PC-9 (cell line): ENCODE data around the gene SLC17A3. TPM values are rescaled to one million over a fixed set of nuclear protein-coding genes. Genes with fewer than 3 reads are reported as not detected.

Experiments used
- BruUV-seq: library from RNA; stranded (reverse); fragments of 400-500 nt; replicated peaks from 2 replicates; lab custom pipeline; 2021; lab: Mats Ljungman, UMichigan
- CTCF ChIA-PET: fragments of 300-600 bp; sonication (Branson Sonifier 250); formaldehyde crosslinking; loops from one replicate; lab custom pipeline; 2022; ENCODE audit warnings: antibody characterized with exemption; lab: Charles Lee
- POLR2A ChIA-PET: fragments of 300-600 bp; sonication (Branson Sonifier 250); formaldehyde crosslinking; loops from one replicate; lab custom pipeline; 2022; ENCODE audit warnings: antibody characterized with exemption; ENCODE audit not compliant: unreplicated experiment; lab: Charles Lee
- DNase-seq, 2 experiments: peaks; one replicate each; pipeline versions ENCODE4 v3.0.0 to v3.0.0-alpha.2; 2015 to 2022; ENCODE audit warnings: mixed read lengths in 1 of 2
- H2AFZ ChIP-seq: fragments of 200-600 bp; sonication (generic); 2 replicates; pipeline ENCODE4 v1.8.1; 2017; ENCODE audit warnings: antibody characterized with exemption
- H3F3A ChIP-seq: fragments of 200-600 bp; sonication (generic); 2 replicates; pipeline ENCODE4 v1.8.1; 2017; ENCODE audit warnings: antibody characterized with exemption, mild to moderate bottlenecking, low read depth; ENCODE audit not compliant: insufficient read depth
- H3K27ac ChIP-seq: fragments of 200-600 bp; sonication (generic); 2 replicates; pipeline ENCODE4 v1.6.1; 2016; ENCODE audit warnings: mixed run types
- H3K27me3 ChIP-seq: fragments of 200-600 bp; sonication (generic); 2 replicates; pipeline ENCODE4 v1.6.1; 2016; ENCODE audit warnings: low read depth, mixed run types; ENCODE audit not compliant: insufficient read depth
- H3K36me3 ChIP-seq: fragments of 200-600 bp; sonication (generic); 2 replicates; pipeline ENCODE4 v1.6.1; 2016; ENCODE audit warnings: low read depth, mixed run types
- H3K4me1 ChIP-seq: fragments of 200-600 bp; sonication (generic); replicated peaks from 2 replicates; pipeline ENCODE4 v1.6.1; 2016; ENCODE audit warnings: mixed run types; ENCODE audit not compliant: insufficient read depth
- H3K4me2 ChIP-seq: fragments of 200-600 bp; sonication (generic); 2 replicates; pipeline ENCODE4 v1.6.1; 2017; ENCODE audit warnings: mixed run types
- H3K4me3 ChIP-seq: fragments of 200-600 bp; sonication (generic); 2 replicates; pipeline ENCODE4 v1.6.1; 2016; ENCODE audit warnings: mixed run types
- H3K79me2 ChIP-seq: fragments of 200-600 bp; sonication (generic); 2 replicates; pipeline ENCODE4 v1.6.1; 2017; ENCODE audit warnings: low read depth, mixed run types
- H3K9me2 ChIP-seq: fragments of 200-600 bp; sonication (generic); 2 replicates; pipeline ENCODE4 v1.8.1; 2017; ENCODE audit warnings: mild to moderate bottlenecking; ENCODE audit not compliant: insufficient read depth
- H3K9me3 ChIP-seq: fragments of 200-600 bp; sonication (generic); 2 replicates; pipeline ENCODE4 v1.8.1; 2016; ENCODE audit warnings: low read depth; ENCODE audit not compliant: insufficient read depth
- H4K20me1 ChIP-seq: fragments of 200-600 bp; sonication (generic); 2 replicates; pipeline ENCODE4 v1.8.1; 2017; ENCODE audit not compliant: insufficient read depth
- EZH2 ChIP-seq: fragments of 200-600 bp; sonication (generic); IDR thresholded peaks from 2 replicates; pipeline ENCODE4 v1.8.0; 2017; ENCODE audit warnings: antibody characterized with exemption, low read depth
- intact Hi-C: fragments of 100-400 bp; cut with micrococcal nuclease; formaldehyde crosslinking; loops from one replicate; pipeline ENCODE4 v1.10.0; 2022; ENCODE audit not compliant: unreplicated experiment
- total RNA-seq: library from RNA; stranded (reverse); gene quantifications from 2 replicates; pipeline ENCODE4 v1.2.3, GENCODE V29; 2021
- TF ChIP-seq, protein P1 (sequence below): fragments of 200-600 bp; sonication (generic); conservative IDR thresholded peaks from 2 replicates; pipeline ENCODE4 v1.6.1; 2017; ENCODE audit warnings: mixed run types, antibody characterized with exemption, mild to moderate bottlenecking, moderate library complexity

SLC17A3 gene
- total RNA-seq, 1 experiment from 2014 or later, result not detected

DNA sequence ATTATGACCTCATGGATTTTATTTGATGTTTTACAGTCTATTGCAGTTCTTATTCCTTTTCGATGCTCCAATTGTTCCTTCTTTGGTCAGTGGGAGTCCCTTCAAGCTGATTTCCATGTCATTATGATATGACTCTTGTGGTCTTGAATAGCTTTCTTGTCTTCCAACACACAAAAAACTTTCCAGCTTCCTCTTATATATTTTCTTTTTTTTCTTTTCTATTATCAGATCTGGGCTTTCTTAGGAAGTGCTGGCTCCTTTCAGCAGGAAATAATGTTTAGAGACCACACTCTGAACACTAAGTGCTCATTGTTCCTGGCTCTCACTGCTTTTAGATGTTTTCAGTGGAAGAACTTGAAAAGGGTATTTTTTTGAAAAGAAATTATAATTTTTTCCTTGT lies 39.1 kb downstream of the SLC17A3 start:
- intact Hi-C loops, result no loop called here
- BruUV-seq, result no TSS peak
- Histone ChIP-seq H3K79me2 (no peaks in the 10 kb centered on the region), H4K20me1 (no peaks in the 10 kb centered on the region), H2AFZ (no peak overlapping the region), H3K27ac (no peak overlapping the region), H3K4me3 (no peak overlapping the region), H3K27me3 (peaks cover 20% of the 10 kb centered on the region), H3F3A (no peaks in the 10 kb centered on the region), H3K9me2 (no peaks in the 10 kb centered on the region), H3K4me1 (no peaks in the 10 kb centered on the region), H3K4me2 (no peak overlapping the region), H3K9me3 (no peaks in the 10 kb centered on the region), H3K36me3 (no peaks in the 10 kb centered on the region)
- CTCF ChIA-PET, result no interaction called here
- DNase-seq, result no peak
- POLR2A ChIA-PET, result interaction anchor here (0.6 kb wide), 1 partner anchor 8 kb away, joined by 7 read pairs; no protein-coding TSS in a partner anchor
- TF ChIP-seq EZH2, result no peak
- TF ChIP-seq, protein P1, sequence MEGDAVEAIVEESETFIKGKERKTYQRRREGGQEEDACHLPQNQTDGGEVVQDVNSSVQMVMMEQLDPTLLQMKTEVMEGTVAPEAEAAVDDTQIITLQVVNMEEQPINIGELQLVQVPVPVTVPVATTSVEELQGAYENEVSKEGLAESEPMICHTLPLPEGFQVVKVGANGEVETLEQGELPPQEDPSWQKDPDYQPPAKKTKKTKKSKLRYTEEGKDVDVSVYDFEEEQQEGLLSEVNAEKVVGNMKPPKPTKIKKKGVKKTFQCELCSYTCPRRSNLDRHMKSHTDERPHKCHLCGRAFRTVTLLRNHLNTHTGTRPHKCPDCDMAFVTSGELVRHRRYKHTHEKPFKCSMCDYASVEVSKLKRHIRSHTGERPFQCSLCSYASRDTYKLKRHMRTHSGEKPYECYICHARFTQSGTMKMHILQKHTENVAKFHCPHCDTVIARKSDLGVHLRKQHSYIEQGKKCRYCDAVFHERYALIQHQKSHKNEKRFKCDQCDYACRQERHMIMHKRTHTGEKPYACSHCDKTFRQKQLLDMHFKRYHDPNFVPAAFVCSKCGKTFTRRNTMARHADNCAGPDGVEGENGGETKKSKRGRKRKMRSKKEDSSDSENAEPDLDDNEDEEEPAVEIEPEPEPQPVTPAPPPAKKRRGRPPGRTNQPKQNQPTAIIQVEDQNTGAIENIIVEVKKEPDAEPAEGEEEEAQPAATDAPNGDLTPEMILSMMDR, result no peak

DNA sequence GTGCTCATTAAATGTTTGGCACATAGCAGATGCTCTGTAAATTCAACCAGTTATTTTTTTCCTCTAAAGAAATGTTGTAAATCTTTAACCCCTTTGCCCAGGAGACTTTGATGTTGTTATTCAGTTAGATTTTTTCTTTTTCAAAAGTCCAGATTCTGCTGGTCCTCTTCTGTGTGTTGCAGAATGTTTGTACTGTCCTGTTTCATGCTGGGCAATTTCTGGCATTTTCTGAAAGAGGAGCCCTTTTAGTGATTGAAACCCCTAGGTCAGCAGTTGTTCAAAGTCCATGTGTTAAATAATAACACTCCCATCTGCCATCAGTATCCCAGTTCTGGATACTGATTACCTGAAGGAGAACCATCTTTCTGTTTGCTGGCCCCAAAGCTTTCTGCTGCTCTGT lies 40.9 kb downstream of the SLC17A3 start:
- CTCF ChIA-PET, result no interaction called here
- Histone ChIP-seq H3K36me3 (no peaks in the 10 kb centered on the region), H3K4me1 (no peaks in the 10 kb centered on the region), H3K27me3 (peaks cover 19% of the 10 kb centered on the region), H3K9me2 (no peaks in the 10 kb centered on the region), H3K4me2 (no peak overlapping the region), H3F3A (no peaks in the 10 kb centered on the region), H3K79me2 (no peaks in the 10 kb centered on the region), H3K27ac (no peak overlapping the region), H4K20me1 (no peaks in the 10 kb centered on the region), H3K9me3 (no peaks in the 10 kb centered on the region), H3K4me3 (no peak overlapping the region), H2AFZ (no peak overlapping the region)
- no TSS peak for BruUV-seq
- TF ChIP-seq EZH2, result no peak
- TF ChIP-seq, protein P1, result no peak
- POLR2A ChIA-PET, result no interaction called here
- intact Hi-C loops, result no loop called here
- DNase-seq, result no peak

DNA sequence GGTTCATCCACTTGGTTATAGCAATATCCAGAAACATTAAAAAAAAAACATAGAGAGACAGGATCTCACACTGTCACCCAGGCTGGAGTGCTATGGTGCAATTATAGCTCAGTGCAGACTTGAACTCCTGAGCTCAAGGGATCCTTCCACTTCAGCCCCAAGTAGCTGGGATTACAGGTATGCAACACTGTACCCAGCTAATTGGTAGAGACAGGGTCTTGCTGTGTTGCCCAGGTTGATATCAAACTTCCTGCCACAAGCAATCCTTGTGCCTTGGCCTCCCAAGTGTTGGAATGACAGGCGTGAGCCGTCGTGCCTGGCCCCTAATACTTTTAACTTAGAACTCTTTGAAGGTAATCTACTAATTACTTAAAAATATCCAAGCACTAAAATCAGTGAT lies 41.4 kb downstream of the SLC17A3 start:
- no peak overlapping the region for H2AFZ ChIP-seq
- BruUV-seq, result no TSS peak
- no peaks in the 10 kb centered on the region for H3F3A ChIP-seq
- no peak for DNase-seq
- H3K4me2 ChIP-seq, result no peak overlapping the region
- H3K4me3 ChIP-seq, result no peak overlapping the region
- H4K20me1 ChIP-seq, result no peaks in the 10 kb centered on the region
- H3K36me3 ChIP-seq, result no peaks in the 10 kb centered on the region
- H3K27ac ChIP-seq, result no peak overlapping the region
- TF ChIP-seq, protein P1, result no peak
- TF ChIP-seq EZH2, result no peak
- no peaks in the 10 kb centered on the region for H3K79me2 ChIP-seq
- no peaks in the 10 kb centered on the region for H3K9me3 ChIP-seq
- no peaks in the 10 kb centered on the region for H3K4me1 ChIP-seq
- CTCF ChIA-PET, result no interaction called here
- no peaks in the 10 kb centered on the region for H3K9me2 ChIP-seq
- H3K27me3 ChIP-seq, result peaks cover 15% of the 10 kb centered on the region
- intact Hi-C loops, result no loop called here
- POLR2A ChIA-PET, result no interaction called here
